Right renal pelvis (tissue), 4 donors: ENCODE results near the gene ELAVL3. TPM values are rescaled to one million over a fixed set of nuclear protein-coding genes. Genes with fewer than 3 reads are reported as not detected.

Experiments used
- DNase-seq, 4 donors: peaks; one replicate each; pipeline ENCODE4 v3.0.0-alpha.2; 2013; ENCODE audit warnings: low read depth in 4 of 4, low spot score in 3 of 4, missing footprints in 1 of 4
- polyA plus RNA-seq, 4 donors: library from polyadenylated mRNA; unstranded; fragments of 120-200 nt; gene quantifications; one replicate each; pipeline ENCODE4 v1.2.1, GENCODE V29; 2013; ENCODE audit not compliant: insufficient read length in 4 of 4

The ELAVL3 gene
- under 1 TPM; 0.11 to 0.43 (median 0.15) TPM for polyA plus RNA-seq

- DNase-seq, result no peak
Observed at GRCh38 chr19:11480715-11481533, at the start of gene ELAVL3. Gene ELAVL3 (minus strand): TSS chr19:11481046. CDS start chr19:11480608, 438 bp downstream.

DNA sequence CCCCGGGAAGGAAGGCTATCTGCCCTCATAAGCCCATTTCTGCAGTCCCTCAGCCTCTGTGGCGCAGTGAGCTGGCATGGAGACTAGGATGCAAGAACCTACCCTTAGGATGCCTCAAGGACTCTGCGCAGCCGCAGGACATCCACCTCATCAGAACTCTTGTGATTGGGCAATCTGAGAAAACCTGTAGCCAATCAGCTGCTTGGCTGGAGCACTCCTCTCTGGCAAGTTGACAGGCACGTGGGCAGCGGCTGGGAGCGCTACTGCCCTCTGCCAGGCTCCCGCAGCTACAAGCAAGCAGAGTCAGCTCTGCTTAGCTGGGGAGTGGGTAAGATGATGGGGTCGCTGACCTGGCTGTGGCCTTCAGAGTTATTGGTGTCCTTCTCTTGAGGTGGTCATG, 49.6 kb upstream of the ELAVL3 start:
- DNase-seq, result peak in 1 of 4 donors; percentile 33

GRCh38 chr19:11528551-11529341, 47.9 kb upstream of the ELAVL3 start, which contains the start of gene ECSIT:
Gene ECSIT (minus strand): TSS chr19:11529134. CDS start chr19:11519170, 9,964 bp downstream.
- DNase-seq, result peak; percentile 90 to 96 (median 94)

- no peak for DNase-seq
Observed at GRCh38 chr19:11519138-11519537, 38.3 kb upstream of the ELAVL3 start.

- DNase-seq, result no peak
Observed at GRCh38 chr19:11513946-11514345, 33.1 kb upstream of the ELAVL3 start.

- no peak for DNase-seq
Observed at GRCh38 chr19:11510444-11510843, 29.6 kb upstream of the ELAVL3 start.

DNA sequence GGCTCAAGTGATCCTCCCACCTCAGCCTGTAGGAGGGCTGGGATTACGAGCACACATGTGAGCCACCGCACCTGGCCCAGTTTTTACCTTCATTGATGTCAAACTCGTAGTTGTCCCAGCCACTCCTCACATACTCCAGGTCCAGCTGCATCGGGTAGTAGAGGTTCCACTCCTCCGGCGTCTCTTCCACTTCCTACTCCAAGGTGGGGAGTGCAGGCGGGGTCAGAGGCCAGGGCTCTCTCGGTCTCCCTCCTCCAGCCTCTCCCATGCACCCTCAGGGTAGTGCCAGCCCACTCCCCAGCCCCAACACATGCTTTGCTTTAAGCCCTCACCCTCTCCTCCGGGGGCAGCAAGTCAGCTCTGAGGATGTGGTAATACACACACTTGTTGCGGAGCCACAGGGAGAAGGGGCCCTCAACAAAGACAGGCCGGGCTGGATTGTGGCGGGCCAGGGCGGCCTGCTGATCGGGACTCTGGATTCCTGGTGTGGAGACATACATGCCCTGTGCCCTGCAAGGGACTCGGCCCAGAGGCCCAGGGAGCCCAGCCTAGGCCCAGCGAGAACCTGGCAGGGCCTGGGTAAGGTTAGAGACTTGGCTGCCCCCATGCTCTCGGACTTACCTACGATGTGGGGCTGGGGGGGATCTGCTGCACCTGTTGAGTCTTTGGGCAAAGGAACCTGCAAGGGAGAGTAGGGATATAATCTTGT, 26.7 kb upstream of the ELAVL3 start:
- DNase-seq, result no peak

GRCh38 chr19:11506967-11507366, 26.1 kb upstream of the ELAVL3 start:
- DNase-seq, result no peak

GRCh38 chr19:11506101-11506555, 25.3 kb upstream of the ELAVL3 start:
- no peak for DNase-seq

- DNase-seq, result peak; percentile 92 to 96 (median 94)
Observed at GRCh38 chr19:11505504-11506100, 24.8 kb upstream of the ELAVL3 start, which contains the start of gene ZNF653. Gene ZNF653 (minus strand): TSS chr19:11505839. CDS start chr19:11505786, 53 bp downstream.

- peak; percentile 85 to 89 (median 87) for DNase-seq
Observed at GRCh38 chr19:11505032-11505503, 24.2 kb upstream of the ELAVL3 start.

- DNase-seq, result no peak
Observed at GRCh38 chr19:11504502-11505031, 23.7 kb upstream of the ELAVL3 start.

GRCh38 chr19:11499890-11500420, 19.1 kb upstream of the ELAVL3 start:
- no peak for DNase-seq

GRCh38 chr19:11499220-11499726, 18.4 kb upstream of the ELAVL3 start:
- no peak for DNase-seq

GRCh38 chr19:11496391-11497163, 15.7 kb upstream of the ELAVL3 start:
- no peak for DNase-seq

DNA sequence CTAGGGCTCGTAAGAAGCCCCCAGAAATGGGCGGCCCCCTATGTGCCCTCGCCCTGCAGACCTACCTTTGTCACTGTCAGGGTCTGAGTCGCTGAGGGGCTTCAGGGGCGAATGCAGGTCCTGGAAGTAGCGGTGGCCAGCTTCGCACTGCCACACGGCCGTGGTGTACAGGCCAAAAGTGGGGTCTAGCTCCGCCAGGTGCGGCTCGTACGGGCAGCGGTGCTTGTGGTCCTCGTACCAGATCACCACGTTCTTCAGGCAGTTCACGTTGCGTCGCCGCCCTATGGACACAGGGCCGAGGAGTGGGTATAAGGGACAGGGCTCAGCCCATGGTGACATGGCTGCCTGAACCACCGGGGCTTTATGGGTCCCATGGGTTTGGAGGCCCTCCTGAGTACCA, 15.0 kb upstream of the ELAVL3 start:
- DNase-seq, result no peak

- DNase-seq, result no peak
Observed at GRCh38 chr19:11495481-11495880, 14.6 kb upstream of the ELAVL3 start.

- no peak for DNase-seq
Observed at GRCh38 chr19:11494634-11495285, 13.9 kb upstream of the ELAVL3 start.
